ENCODE measurements around the gene TBC1D3. TPM values are rescaled to one million over a fixed set of nuclear protein-coding genes. Genes with fewer than 3 reads are reported as not detected.

Gene TBC1D3
- total RNA-seq, 1 experiment from 2014 or later = not detected

Other genes starting within 250 kb of the TBC1D3 start
- 5.4 and 6.4 TPM in 2 replicates for gene TBC1D3L, start 203.5 kb downstream of the TBC1D3 start, total RNA-seq (2021)
- 0.49 and 0.76 TPM in 2 replicates for gene TBC1D3D, start 188.6 kb downstream of the TBC1D3 start, total RNA-seq (2021)
- not detected in 2 replicates for gene TBC1D3C, start 123.9 kb downstream of the TBC1D3 start, total RNA-seq (2021)
- gene TBC1D3E, start 64.6 kb downstream of the TBC1D3 start, total RNA-seq (2021) = not detected in 2 replicates
- 34.4 and 36.5 TPM in 2 replicates for gene MRPL45, start 104.6 kb upstream of the TBC1D3 start, total RNA-seq (2021)
- gene GPR179, start 151.4 kb upstream of the TBC1D3 start, total RNA-seq (2021) = 0.04 TPM in 2 replicates
- 15.2 and 17.3 TPM in 2 replicates for gene SOCS7, start 159.3 kb upstream of the TBC1D3 start, total RNA-seq (2021)
- gene ARHGAP23, start 235.9 kb upstream of the TBC1D3 start, total RNA-seq (2021) = 19.0 and 24.9 TPM in 2 replicates

Data from A673 (cell line).